BLaER1 (cell line): Measurements from ENCODE around the gene NPHP4.
A peak's percentile ranks its signal among the peaks of the same experiment; 100 is the strongest.

Source experiments
- H3K27ac ChIP-seq: shearing (Covaris generic); formaldehyde crosslinking; 2 replicates; pipeline ENCODE4 v1.8.1; 2022
- H3K27me3 ChIP-seq: shearing (Covaris generic); formaldehyde crosslinking; 2 replicates; pipeline ENCODE4 v1.8.1; 2022
- H3K36me3 ChIP-seq: shearing (Covaris generic); formaldehyde crosslinking; 2 replicates; pipeline ENCODE4 v1.8.1; 2022
- H3K4me1 ChIP-seq: shearing (Covaris generic); formaldehyde crosslinking; 2 replicates; pipeline ENCODE4 v1.8.1; 2022
- H3K4me2 ChIP-seq: shearing (Covaris generic); formaldehyde crosslinking; 2 replicates; pipeline ENCODE4 v1.8.1; 2022
- H3K4me3 ChIP-seq: shearing (Covaris generic); formaldehyde crosslinking; 2 replicates; pipeline ENCODE4 v1.8.1; 2022
- H3K9ac ChIP-seq: shearing (Covaris generic); formaldehyde crosslinking; 2 replicates; pipeline ENCODE4 v1.8.1; 2022
- H3K9me3 ChIP-seq: shearing (Covaris generic); formaldehyde crosslinking; 2 replicates; pipeline ENCODE4 v1.8.1; 2022
- H4K20me1 ChIP-seq: shearing (Covaris generic); formaldehyde crosslinking; 2 replicates; pipeline ENCODE4 v1.8.1; 2022
- Cebpa-rat ChIP-seq: shearing (Covaris generic); IDR thresholded peaks from 2 replicates; pipeline ENCODE4 v1.8.1; 2022

NPHP4 gene

DNA sequence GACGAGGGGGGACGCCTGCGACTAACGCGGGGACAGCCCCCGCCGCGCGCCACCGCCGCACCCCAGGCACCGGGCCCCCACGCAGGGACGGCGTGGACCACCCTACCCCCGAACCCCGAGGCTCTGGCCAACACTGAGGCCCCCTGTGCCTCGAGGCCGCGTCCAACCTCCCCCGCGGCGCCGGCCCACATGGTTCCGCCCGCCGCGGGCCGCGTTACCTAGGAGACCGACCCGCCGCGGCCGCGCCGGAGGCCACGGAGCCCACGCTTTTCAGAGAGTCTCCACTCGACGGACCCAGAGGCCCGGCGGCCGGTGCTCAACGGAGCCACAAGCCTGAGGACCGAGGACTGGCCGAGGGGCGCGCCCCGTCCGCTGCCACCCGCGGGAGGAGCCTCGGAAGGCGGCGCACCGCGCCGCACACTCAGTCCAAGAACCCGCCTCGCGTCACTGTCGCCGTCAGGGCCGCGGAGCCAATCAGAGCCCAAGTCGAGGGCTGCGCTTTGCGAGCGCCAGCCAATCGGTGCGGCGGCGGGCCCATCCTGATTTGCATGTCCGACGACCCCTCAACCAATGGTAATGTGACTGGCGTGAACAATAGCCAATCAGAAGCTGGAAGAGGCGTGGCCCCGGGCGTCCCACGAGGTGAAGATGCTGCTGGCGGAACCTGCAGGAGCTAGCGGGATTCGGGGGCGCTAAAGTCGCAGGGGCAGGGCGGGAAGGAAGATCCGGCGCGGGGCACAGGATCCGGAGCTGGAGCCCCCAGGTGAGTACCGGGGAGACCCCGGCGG is at the start of gene NPHP4:
Gene NPHP4, minus strand, starts transcription at position 400 of the 788 bp plus-strand sequence. CDS start 6,136 bp downstream, outside the sequence.
- Histone ChIP-seq H4K20me1 (peaks cover 55% of the 10 kb centered on the region), H3K36me3 (peaks cover 23% of the 10 kb centered on the region; the same call in 1 of the 2 replicates), H3K27me3 (no peaks in the 10 kb centered on the region), H3K4me3 (peak within 1 kb of the TSS; percentile 84), H3K9me3 (no peaks in the 10 kb centered on the region), H3K4me2 (peak within 1 kb of the TSS; percentile 100), H3K9ac (peak within 1 kb of the TSS; percentile 93), H3K27ac (peak within 1 kb of the TSS; percentile 97), H3K4me1 (peaks cover 48% of the 10 kb centered on the region)
- TF ChIP-seq Cebpa-rat = no peak

DNA sequence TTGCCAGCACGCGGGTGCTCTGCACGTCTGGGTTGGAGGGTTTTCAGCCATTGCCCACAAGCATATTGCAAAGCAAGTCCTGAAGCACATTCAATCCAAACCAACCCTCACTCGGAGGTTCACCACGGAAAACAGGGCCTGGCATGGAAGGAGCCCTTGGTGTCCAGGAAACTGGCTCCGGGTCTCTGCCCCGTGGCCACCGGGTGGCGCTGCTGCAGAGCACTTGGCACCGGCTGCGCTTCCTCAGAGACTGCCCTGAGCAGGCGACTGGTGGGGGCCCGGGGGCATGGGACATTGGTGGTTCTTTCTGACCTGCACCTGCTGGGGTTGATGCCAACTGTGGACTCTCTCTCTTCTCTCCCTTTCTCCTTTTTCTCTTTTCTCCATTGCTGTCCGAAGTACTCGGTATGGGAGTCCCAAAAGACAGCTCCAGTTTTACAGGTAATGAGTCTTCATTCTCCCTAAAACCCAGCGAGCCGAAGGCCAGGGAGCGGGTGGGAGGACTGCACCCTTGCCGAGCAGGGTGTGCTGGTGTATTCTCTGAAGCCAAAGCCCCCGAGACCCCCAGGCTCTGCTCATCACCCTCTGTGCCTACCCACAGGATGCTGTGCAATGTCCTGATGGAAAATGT is 49.3 kb upstream of the NPHP4 start:
- H3K4me2 ChIP-seq = peak overlapping the region; percentile 92
- peaks cover 98% of the 10 kb centered on the region for H3K4me1 ChIP-seq
- peak overlapping the region; percentile 29; the same call in 1 of the 2 replicates for H3K9ac ChIP-seq
- peak overlapping the region; percentile 56; the same call in 1 of the 2 replicates for H3K27ac ChIP-seq
- peaks cover 70% of the 10 kb centered on the region for H3K36me3 ChIP-seq
- H3K27me3 ChIP-seq = no peaks in the 10 kb centered on the region
- H3K4me3 ChIP-seq = peak overlapping the region; percentile 17
- H3K9me3 ChIP-seq = no peaks in the 10 kb centered on the region
- no peak for TF ChIP-seq Cebpa-rat
- H4K20me1 ChIP-seq = peaks cover 99% of the 10 kb centered on the region

DNA sequence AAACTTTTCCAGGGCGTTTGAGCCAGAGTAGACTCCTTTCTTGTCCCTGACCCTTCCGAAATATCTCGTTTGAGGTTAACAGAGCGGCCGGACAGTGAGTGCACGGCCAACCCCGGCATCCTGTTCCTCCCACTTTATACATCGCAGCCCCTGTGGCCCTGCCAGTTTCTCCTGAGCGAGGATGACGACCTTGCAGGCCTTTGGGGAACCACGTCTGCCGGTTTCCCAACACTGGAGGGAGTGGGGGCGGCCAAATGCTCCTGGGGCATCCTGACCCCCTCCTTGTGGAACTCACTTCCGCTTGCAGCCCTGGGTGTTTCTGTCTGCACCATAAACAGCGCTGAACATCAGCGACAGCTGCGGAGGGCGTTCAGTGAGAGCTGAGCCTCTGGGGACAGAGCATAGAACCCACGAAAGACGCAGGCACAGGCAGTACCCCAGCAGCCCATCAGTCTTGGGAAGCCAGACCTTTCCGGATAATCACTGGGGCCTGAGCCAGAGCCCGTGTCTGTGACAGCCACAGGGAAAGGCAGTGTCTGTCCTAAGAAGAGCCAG is 48.7 kb upstream of the NPHP4 start:
- H3K9me3 ChIP-seq = no peaks in the 10 kb centered on the region
- peaks cover 98% of the 10 kb centered on the region for H3K4me1 ChIP-seq
- H3K4me2 ChIP-seq = peak overlapping the region; percentile 92
- peaks cover 99% of the 10 kb centered on the region for H4K20me1 ChIP-seq
- TF ChIP-seq Cebpa-rat = no peak
- peaks cover 65% of the 10 kb centered on the region for H3K36me3 ChIP-seq
- peak overlapping the region; percentile 56; the same call in 1 of the 2 replicates for H3K27ac ChIP-seq
- H3K9ac ChIP-seq = 0 out of 2 replicates have a peak overlapping the region, but pooled peaks have one; percentile 29
- H3K4me3 ChIP-seq = peak overlapping the region; percentile 17
- no peaks in the 10 kb centered on the region for H3K27me3 ChIP-seq

DNA sequence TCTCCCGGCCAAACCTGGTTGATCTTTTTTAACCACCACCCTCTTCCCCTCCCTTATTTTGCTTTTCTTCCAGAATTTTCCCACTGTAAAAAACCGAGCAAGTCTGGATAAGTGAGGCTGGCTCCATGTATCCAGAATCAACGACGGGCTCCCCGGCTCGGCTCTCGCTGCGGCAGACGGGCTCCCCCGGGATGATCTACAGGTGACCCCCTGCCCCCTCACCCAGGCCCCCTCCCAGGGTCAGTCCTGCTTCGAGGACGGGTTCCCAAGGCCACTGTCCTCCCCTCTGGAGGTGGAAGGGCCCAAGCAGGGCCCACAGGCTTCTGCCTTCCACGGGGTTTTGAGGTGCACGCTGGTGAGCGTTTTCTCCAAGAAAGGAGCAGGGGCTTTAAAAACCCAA is 48.2 kb upstream of the NPHP4 start:
- Histone ChIP-seq H4K20me1 (peaks cover 99% of the 10 kb centered on the region), H3K9ac (0 out of 2 replicates have a peak overlapping the region, but pooled peaks have one; percentile 29), H3K36me3 (peaks cover 64% of the 10 kb centered on the region), H3K27ac (peak overlapping the region; percentile 56), H3K4me3 (peak overlapping the region; percentile 17; the same call in 1 of the 2 replicates), H3K4me1 (peaks cover 98% of the 10 kb centered on the region), H3K4me2 (peak overlapping the region; percentile 92), H3K27me3 (no peaks in the 10 kb centered on the region), H3K9me3 (no peaks in the 10 kb centered on the region)
- no peak for TF ChIP-seq Cebpa-rat

DNA sequence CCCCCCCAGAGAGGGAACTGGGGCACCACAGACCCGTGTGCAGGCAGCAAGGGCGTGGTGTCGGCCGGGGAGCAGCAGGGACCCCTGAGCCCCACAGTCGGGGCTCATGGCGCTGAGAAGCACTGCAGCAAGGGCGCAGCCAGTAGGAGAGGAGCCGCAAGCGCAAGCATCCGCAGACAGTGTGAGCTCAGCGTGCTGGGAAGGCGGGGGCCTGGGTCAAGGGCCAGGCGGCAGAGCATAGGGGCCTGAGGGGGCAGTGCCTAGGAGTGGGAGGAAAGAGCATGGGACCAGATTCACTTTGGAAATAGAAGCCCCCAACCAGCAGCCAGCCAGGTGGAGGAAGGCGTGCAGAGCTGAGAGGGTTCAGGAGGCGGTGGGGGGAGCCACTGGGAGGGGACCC is 46.8 kb upstream of the NPHP4 start:
- Histone ChIP-seq H3K4me2 (peak overlapping the region; percentile 92), H3K36me3 (peaks cover 63% of the 10 kb centered on the region), H3K27ac (peak overlapping the region; percentile 56), H3K4me1 (peaks cover 98% of the 10 kb centered on the region), H3K9me3 (no peaks in the 10 kb centered on the region), H3K27me3 (no peaks in the 10 kb centered on the region), H3K9ac (no peak overlapping the region; the same call in 1 of the 2 replicates), H3K4me3 (no peak overlapping the region), H4K20me1 (peaks cover 99% of the 10 kb centered on the region)
- no peak for TF ChIP-seq Cebpa-rat

DNA sequence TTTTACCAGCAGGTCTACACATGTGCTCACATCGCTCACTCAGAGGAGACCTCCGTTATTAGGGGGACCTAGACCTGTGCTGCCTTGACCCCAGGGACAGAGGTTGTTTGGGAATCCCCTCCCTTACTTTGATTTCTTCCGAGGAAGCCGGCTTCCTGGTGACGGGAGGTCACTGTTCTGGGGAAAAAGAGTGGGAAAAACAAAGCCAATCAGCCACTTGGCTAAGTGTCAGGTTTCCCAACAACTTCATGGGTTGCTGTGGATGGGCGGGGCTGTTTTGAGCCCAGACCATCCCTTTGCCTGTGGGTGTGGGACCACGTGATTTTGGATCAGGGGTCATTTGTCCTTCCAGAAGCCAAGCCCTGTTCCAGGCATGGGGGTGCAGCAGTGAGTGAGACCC is 46.4 kb upstream of the NPHP4 start:
- Histone ChIP-seq H3K9ac (no peak overlapping the region), H3K4me3 (no peak overlapping the region), H3K27ac (peak overlapping the region; percentile 56; the same call in 1 of the 2 replicates), H4K20me1 (peaks cover 99% of the 10 kb centered on the region), H3K27me3 (no peaks in the 10 kb centered on the region), H3K4me1 (peaks cover 98% of the 10 kb centered on the region), H3K4me2 (peak overlapping the region; percentile 92), H3K36me3 (peaks cover 63% of the 10 kb centered on the region), H3K9me3 (no peaks in the 10 kb centered on the region)
- TF ChIP-seq Cebpa-rat = no peak

DNA sequence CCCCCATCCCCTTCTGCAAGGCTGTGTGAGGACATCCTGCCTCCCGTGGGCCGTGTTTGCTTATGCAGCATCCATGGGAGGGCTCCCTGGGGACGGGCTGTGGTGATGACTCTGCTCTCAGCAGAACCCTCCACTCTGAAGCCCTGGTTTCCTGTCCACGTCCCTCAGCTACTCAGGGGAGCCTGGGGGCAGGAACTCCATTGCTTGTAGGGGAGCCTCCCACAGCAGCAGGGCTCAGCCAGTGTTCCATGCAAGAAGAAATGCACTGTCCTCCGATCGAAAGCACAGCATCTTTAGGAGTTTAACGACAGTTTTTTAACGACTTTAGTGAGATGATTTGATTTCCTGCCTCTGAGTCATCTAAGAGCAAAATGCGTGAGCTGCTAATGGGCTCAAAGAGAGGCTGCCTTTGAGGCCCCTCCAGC is 45.1 kb upstream of the NPHP4 start:
- Histone ChIP-seq H3K9me3 (no peaks in the 10 kb centered on the region), H3K4me2 (peak overlapping the region; percentile 92), H3K27me3 (no peaks in the 10 kb centered on the region), H3K4me3 (no peak overlapping the region), H3K4me1 (peaks cover 100% of the 10 kb centered on the region), H3K9ac (no peak overlapping the region), H3K36me3 (peaks cover 54% of the 10 kb centered on the region), H4K20me1 (peaks cover 100% of the 10 kb centered on the region), H3K27ac (no peak overlapping the region)
- TF ChIP-seq Cebpa-rat = no peak

DNA sequence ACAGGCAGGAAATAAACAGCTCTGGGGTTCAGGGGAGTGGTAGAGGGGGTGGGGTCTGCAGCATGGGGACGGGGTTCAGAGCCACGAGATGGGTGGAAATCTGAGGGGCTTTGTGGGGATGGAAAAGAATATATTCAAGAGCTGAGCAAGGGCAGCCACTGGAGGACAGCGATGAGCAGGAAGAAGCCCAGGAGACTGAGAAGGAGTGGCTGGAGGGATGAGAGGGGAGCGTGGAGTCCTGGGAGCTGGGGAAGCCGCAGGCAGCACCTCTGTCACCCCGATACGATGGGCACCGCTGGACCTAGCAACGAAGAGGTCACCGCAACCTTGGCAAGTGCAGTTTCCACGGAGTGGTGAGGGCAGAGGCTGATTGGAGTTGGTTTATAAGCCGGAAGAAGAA is 43.5 kb upstream of the NPHP4 start:
- peaks cover 100% of the 10 kb centered on the region for H4K20me1 ChIP-seq
- no peaks in the 10 kb centered on the region for H3K9me3 ChIP-seq
- H3K36me3 ChIP-seq = peaks cover 57% of the 10 kb centered on the region
- no peak for TF ChIP-seq Cebpa-rat
- H3K27me3 ChIP-seq = no peaks in the 10 kb centered on the region
- no peak overlapping the region for H3K27ac ChIP-seq
- peak overlapping the region; percentile 59 for H3K4me2 ChIP-seq
- H3K9ac ChIP-seq = no peak overlapping the region
- no peak overlapping the region for H3K4me3 ChIP-seq
- peaks cover 100% of the 10 kb centered on the region for H3K4me1 ChIP-seq

DNA sequence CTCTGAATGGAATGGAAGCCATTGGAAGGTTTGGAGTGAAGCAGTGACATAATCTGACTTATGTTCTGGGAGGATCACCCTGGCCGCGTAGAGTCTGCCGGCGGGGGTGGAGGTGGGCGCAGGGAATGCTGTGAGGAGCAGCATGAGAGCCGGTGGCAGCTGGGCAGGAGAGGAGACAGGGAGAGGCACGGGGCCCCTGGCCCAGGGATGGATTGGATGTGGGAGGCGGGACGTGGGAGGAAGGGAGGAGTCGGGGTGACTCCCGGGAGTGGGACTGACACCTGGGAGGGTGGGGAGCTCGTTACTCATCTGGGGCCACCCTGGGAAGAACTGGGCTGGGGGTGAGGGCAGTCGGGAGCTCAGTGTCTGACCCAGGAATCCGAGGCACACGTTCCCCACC is 43.1 kb upstream of the NPHP4 start:
- H3K9me3 ChIP-seq = no peaks in the 10 kb centered on the region
- no peak overlapping the region for H3K4me3 ChIP-seq
- peak overlapping the region; percentile 59 for H3K4me2 ChIP-seq
- no peak overlapping the region for H3K27ac ChIP-seq
- peaks cover 56% of the 10 kb centered on the region for H3K36me3 ChIP-seq
- TF ChIP-seq Cebpa-rat = no peak
- H3K27me3 ChIP-seq = no peaks in the 10 kb centered on the region
- 0 out of 2 replicates have a peak overlapping the region, but pooled peaks have one; percentile 12 for H3K9ac ChIP-seq
- H4K20me1 ChIP-seq = peaks cover 100% of the 10 kb centered on the region
- peaks cover 100% of the 10 kb centered on the region for H3K4me1 ChIP-seq
